SW 1271 (cell line): ENCODE data around the gene LIMS3.
"Not testable (repeated sequence)": the region's sequence is repeated elsewhere in the genome, so short reads cannot be mapped to it uniquely, and the experiment has no call there.

Source experiments
- DNase-seq, 2 experiments: peaks; one replicate each; lab custom pipeline; 2025; lab: John Stamatoyannopoulos, UW

Gene LIMS3

GRCh38 chr2:109924481-109924880 lies 26.0 kb downstream of the LIMS3 start:
- DNase-seq: not testable (repeated sequence)

GRCh38 chr2:109927803-109928202 lies 29.3 kb downstream of the LIMS3 start:
- not testable (repeated sequence) for DNase-seq

GRCh38 chr2:109929222-109929621 lies 30.7 kb downstream of the LIMS3 start:
- DNase-seq: not testable (repeated sequence)

- DNase-seq: not testable (repeated sequence)
These were observed 38.0 kb downstream of the LIMS3 start for GRCh38 chr2:109936534-109936933.

GRCh38 chr2:109945362-109945761 lies 46.9 kb downstream of the LIMS3 start:
- not testable (repeated sequence) for DNase-seq

GRCh38 chr2:109947262-109947958 lies 48.9 kb downstream of the LIMS3 start:
- DNase-seq: not testable (repeated sequence)

GRCh38 chr2:109947959-109948520 lies 49.6 kb downstream of the LIMS3 start:
- DNase-seq: not testable (repeated sequence)

GRCh38 chr2:109950146-109950843 lies 51.8 kb downstream of the LIMS3 start:
- DNase-seq: not testable (repeated sequence)

GRCh38 chr2:109963942-109964341 lies 65.5 kb downstream of the LIMS3 start:
- not testable (repeated sequence) for DNase-seq

GRCh38 chr2:109965482-109965881 lies 67.0 kb downstream of the LIMS3 start:
- DNase-seq: not testable (repeated sequence)

GRCh38 chr2:109966107-109966736 lies 67.7 kb downstream of the LIMS3 start:
- DNase-seq: not testable (repeated sequence)

- DNase-seq: not testable (repeated sequence)
These were observed 68.4 kb downstream of the LIMS3 start for GRCh38 chr2:109966858-109967257.

- DNase-seq: not testable (repeated sequence)
These were observed 71.4 kb downstream of the LIMS3 start for GRCh38 chr2:109969864-109970263.

GRCh38 chr2:109971710-109972109 lies 73.2 kb downstream of the LIMS3 start:
- DNase-seq: not testable (repeated sequence)
